DND-41 (cell line): ENCODE data around the gene ASB9.
"Not testable (repeated sequence)": the region's sequence is repeated elsewhere in the genome, so short reads cannot be mapped to it uniquely, and the experiment has no call there.

Source experiments
- ATAC-seq: fragments of 200-7000 bp; cut with Tn5 transposase; 3 replicates; pipeline ENCODE4 v1.9.1; 2021; ENCODE audit warnings: low read depth; ENCODE audit not compliant: insufficient read depth
- DNase-seq: peaks from one replicate; pipeline ENCODE4 v3.0.0-alpha.2; 2020
- H2AFZ ChIP-seq: 2 replicates; pipeline ENCODE4 v1.6.0; 2012; ENCODE audit warnings: low read depth, low read length
- H3K27ac ChIP-seq: 2 replicates; pipeline ENCODE4 v1.5.1; 2012; ENCODE audit warnings: low read length, inconsistent platforms
- H3K27me3 ChIP-seq: fragments of 200-600 bp; sonication (generic); 2 replicates; pipeline ENCODE4 v1.6.0; 2012; ENCODE audit warnings: low read length, mild to moderate bottlenecking, inconsistent platforms; ENCODE audit not compliant: insufficient read depth, poor library complexity
- H3K36me3 ChIP-seq: 2 replicates; pipeline ENCODE4 v1.5.1; 2012; ENCODE audit warnings: low read length, inconsistent platforms; ENCODE audit not compliant: insufficient read depth
- H3K4me1 ChIP-seq: 2 replicates; pipeline ENCODE4 v1.5.1; 2012; ENCODE audit warnings: mild to moderate bottlenecking, low read length; ENCODE audit not compliant: insufficient read depth
- H3K4me2 ChIP-seq: 2 replicates; pipeline ENCODE4 v1.6.0; 2012; ENCODE audit warnings: mild to moderate bottlenecking, moderate library complexity, low read length, inconsistent platforms; ENCODE audit not compliant: insufficient read depth
- H3K4me3 ChIP-seq, 2 experiments: fragments of 200-600 bp in 1 of 2; shearing (Covaris generic) in 1 of 2; 2 replicates each; pipeline ENCODE4 v1.5.1; 2012 to 2016; ENCODE audit warnings: inconsistent platforms in 2 of 2, low read length in 2 of 2, mild to moderate bottlenecking in 2 of 2, low read depth in 1 of 2, moderate library complexity in 1 of 2
- H3K79me2 ChIP-seq: 2 replicates; pipeline ENCODE4 v1.6.0; 2012; ENCODE audit warnings: low read length, inconsistent platforms; ENCODE audit not compliant: insufficient read depth
- H3K9ac ChIP-seq: 2 replicates; pipeline ENCODE4 v1.6.0; 2012; ENCODE audit warnings: low read depth, mild to moderate bottlenecking, inconsistent platforms, low read length, moderate library complexity
- H3K9me3 ChIP-seq: 2 replicates; pipeline ENCODE4 v1.5.1; 2012; ENCODE audit warnings: low read length, moderate library complexity, mild to moderate bottlenecking, inconsistent platforms; ENCODE audit not compliant: insufficient read depth, severe bottlenecking
- H4K20me1 ChIP-seq: 2 replicates; pipeline ENCODE4 v1.6.0; 2012; ENCODE audit warnings: low read length; ENCODE audit not compliant: insufficient read depth
- EZH2 ChIP-seq: IDR thresholded peaks from 3 replicates; pipeline ENCODE4 v1.6.1; 2012; ENCODE audit warnings: borderline replicate concordance, low read depth, mild to moderate bottlenecking, moderate library complexity, low read length, inconsistent platforms; ENCODE audit not compliant: severe bottlenecking
- TF ChIP-seq, protein P1 (sequence below): IDR thresholded peaks from 2 replicates; pipeline ENCODE4 v1.5.1; 2012; ENCODE audit warnings: borderline replicate concordance, low read length, moderate library complexity, mild to moderate bottlenecking; ENCODE audit not compliant: poor library complexity, severe bottlenecking; ENCODE audit errors: extremely low read depth

Gene ASB9

DNA sequence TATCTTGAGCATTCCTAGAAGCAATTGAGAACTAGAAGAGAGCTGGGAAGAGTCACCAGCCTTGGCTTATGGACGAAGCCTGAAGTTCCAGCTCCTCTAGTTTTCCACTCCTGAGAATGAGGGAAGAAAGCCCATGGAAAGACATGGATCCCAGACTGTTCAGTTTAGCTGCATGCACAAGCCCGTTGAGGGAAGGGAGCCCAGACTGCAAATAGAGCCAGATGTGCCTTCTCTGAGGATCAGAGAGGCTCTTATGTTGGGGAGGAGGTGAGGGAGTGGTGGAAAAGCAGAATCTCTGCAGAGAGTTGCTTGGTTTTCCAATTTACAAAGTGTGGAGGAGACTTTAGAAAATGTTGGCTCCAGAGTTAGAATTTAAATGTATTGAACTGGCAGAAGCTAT, 69.0 kb downstream of the ASB9 start:
- Histone ChIP-seq H3K4me1 (0 out of 2 replicates have a peak, but pooled peaks cover 5% of the 10 kb centered on the region), H3K9me3 (no peaks in the 10 kb centered on the region), H3K27ac (no peak overlapping the region), H3K36me3 (no peaks in the 10 kb centered on the region), H3K79me2 (no peaks in the 10 kb centered on the region), H4K20me1 (no peaks in the 10 kb centered on the region), H3K27me3 (no peaks in the 10 kb centered on the region), H3K4me3 (no peak overlapping the region), H3K9ac (no peak overlapping the region), H3K4me2 (no peak overlapping the region), H2AFZ (no peak overlapping the region)
- TF ChIP-seq, protein P1, sequence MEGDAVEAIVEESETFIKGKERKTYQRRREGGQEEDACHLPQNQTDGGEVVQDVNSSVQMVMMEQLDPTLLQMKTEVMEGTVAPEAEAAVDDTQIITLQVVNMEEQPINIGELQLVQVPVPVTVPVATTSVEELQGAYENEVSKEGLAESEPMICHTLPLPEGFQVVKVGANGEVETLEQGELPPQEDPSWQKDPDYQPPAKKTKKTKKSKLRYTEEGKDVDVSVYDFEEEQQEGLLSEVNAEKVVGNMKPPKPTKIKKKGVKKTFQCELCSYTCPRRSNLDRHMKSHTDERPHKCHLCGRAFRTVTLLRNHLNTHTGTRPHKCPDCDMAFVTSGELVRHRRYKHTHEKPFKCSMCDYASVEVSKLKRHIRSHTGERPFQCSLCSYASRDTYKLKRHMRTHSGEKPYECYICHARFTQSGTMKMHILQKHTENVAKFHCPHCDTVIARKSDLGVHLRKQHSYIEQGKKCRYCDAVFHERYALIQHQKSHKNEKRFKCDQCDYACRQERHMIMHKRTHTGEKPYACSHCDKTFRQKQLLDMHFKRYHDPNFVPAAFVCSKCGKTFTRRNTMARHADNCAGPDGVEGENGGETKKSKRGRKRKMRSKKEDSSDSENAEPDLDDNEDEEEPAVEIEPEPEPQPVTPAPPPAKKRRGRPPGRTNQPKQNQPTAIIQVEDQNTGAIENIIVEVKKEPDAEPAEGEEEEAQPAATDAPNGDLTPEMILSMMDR = no peak
- TF ChIP-seq EZH2 = no peak
- ATAC-seq (no peak), DNase-seq (no peak)

GRCh38 chrX:15198608-15199202, 71.2 kb downstream of the ASB9 start:
- not testable (repeated sequence) for DNase-seq, H3K27ac ChIP-seq, H4K20me1 ChIP-seq, H2AFZ ChIP-seq, H3K9me3 ChIP-seq, ATAC-seq, H3K9ac ChIP-seq, H3K36me3 ChIP-seq, H3K27me3 ChIP-seq, H3K4me1 ChIP-seq, H3K4me3 ChIP-seq, H3K79me2 ChIP-seq, H3K4me2 ChIP-seq

DNA sequence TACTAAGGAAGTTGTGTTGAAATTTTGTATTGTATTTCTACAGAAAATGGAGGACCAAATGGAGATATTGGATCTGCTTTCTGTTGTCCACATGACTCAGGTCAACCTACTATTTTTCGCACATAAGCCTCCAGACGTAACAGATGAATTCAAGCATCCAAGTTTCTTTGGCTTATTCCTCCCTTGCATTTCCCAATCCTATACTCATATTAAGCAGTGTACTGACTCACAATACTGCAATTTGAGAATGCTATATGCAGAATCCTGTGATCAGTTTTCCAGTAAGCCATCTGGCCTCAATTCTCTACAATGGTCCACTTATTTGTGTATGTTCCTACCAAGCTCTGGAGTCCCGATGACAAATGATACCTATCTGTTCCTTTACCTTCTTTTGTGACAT, 75.7 kb downstream of the ASB9 start:
- H3K79me2 ChIP-seq = no peaks in the 10 kb centered on the region
- H3K9me3 ChIP-seq = no peaks in the 10 kb centered on the region
- H3K36me3 ChIP-seq = no peaks in the 10 kb centered on the region
- no peak overlapping the region for H3K4me3 ChIP-seq
- no peaks in the 10 kb centered on the region for H3K27me3 ChIP-seq
- no peak overlapping the region for H3K9ac ChIP-seq
- DNase-seq = no peak
- ATAC-seq = no peak
- H3K27ac ChIP-seq = no peak overlapping the region
- H4K20me1 ChIP-seq = no peaks in the 10 kb centered on the region
- H2AFZ ChIP-seq = no peak overlapping the region
- H3K4me2 ChIP-seq = no peak overlapping the region
- H3K4me1 ChIP-seq = no peaks in the 10 kb centered on the region
- TF ChIP-seq EZH2 = no peak
- TF ChIP-seq, protein P1 = no peak
